GM18520 (cell line): ENCODE data around the gene RPE65.
A peak's percentile ranks its signal among the peaks of the same experiment; 100 is the strongest.
"Not testable (repeated sequence)": the region's sequence is repeated elsewhere in the genome, so short reads cannot be mapped to it uniquely, and the experiment has no call there.

Experiments
- ATAC-seq: cut with Tn5 transposase; IDR thresholded peaks from one replicate; pipeline ENCODE4 v1.9.1; 2021; ENCODE audit not compliant: unreplicated experiment

The RPE65 gene

GRCh38 chr1:68453060-68453670 is 3.4 kb upstream of the RPE65 start:
- ATAC-seq: no peak

DNA sequence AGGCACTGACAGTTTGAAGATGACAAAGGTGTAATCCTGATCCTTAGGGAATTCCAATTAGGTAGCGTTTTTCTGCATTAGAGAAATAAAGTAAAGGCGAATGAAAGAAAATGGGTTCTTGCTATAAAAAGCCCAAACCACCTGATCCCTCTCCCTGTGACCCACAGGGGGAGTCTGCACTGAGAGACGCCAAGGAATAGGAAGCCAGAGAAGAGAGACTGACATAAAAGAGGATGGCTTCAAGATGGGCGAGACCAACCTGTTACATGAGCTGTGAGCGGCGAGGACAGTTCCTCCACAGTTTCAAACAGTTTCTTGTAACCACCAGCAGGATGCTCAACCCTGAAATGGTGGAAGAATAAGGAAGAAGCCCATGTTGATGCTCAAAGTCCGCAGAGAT is 1.4 kb downstream of the RPE65 start:
- ATAC-seq: no peak

- ATAC-seq: no peak
These were observed 4.0 kb downstream of the RPE65 start for GRCh38 chr1:68445709-68446108.

DNA sequence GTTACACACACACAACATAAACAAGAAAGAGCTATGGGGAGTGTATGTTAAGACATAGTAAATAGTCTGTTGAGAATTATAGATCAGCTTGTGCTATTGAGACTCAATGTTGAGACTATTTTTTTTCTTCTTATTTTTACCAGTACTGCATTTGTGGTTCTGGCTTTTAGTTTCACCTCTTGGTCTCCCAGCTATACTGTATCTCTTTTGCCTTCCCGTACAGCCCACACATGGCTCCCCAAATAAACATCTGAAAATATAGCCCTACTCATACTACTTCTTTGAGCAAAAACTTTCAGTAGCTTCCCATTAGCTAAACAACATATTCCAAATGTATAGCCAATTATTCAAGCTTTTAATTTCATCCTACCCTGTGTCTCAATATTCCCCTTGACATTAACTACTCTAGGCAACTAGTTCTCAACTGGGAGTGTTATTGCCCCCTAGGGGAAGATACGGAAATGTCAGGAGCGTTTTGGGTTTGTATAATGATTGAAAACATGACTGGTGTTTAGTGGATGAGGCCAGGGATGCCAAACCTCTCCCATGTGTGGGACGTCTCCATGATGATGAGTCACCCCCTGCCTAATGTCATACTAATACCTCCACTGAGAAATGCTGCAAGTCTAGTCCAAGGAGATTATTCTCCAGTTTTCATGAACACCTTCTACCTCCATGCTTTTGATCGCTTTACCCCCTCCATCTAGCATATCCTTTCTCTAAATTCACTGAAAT is 6.8 kb downstream of the RPE65 start:
- peak; percentile 71 for ATAC-seq

- ATAC-seq: no peak
These were observed 7.7 kb downstream of the RPE65 start for GRCh38 chr1:68442006-68442405.

- no peak for ATAC-seq
These were observed 11.4 kb downstream of the RPE65 start for GRCh38 chr1:68438310-68438709.

DNA sequence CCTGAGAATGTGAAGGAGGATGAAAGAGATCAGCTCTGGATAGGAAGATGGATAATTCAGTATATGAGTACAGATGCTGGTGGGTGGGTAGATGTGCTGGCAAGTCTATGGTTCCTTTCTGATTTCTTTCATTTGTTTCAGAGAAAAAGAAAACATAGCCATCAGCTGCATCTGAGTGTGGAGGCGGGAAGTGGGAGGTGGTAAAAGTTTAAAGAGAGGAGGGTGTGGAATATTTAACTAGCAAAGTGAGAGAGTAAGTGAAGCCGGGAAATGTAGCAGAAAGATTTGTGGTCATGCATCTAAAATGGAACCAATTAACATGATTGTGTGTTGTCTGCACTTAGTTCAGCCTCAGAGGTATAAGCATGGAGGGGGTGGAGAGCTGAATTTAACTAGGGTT is 16.4 kb downstream of the RPE65 start:
- ATAC-seq: no peak

DNA sequence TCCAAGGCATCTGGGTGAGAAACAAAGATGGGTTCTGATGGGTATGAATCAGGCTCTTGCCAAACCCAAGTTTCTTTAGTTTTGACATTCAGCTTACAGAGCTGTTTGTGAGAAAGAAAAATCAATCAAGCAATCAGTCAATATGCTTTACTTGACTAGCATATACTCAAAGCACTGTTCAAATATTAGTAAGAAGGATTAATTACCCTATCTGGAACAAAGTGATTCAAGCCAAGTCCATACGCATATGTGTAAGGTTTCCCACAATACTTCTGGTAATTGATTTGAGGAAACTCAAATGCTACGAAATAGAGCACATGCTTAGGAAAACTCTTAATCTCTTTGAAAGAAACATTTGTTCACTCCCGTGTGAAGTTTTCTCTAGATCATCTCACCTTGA is 18.7 kb downstream of the RPE65 start:
- no peak for ATAC-seq

DNA sequence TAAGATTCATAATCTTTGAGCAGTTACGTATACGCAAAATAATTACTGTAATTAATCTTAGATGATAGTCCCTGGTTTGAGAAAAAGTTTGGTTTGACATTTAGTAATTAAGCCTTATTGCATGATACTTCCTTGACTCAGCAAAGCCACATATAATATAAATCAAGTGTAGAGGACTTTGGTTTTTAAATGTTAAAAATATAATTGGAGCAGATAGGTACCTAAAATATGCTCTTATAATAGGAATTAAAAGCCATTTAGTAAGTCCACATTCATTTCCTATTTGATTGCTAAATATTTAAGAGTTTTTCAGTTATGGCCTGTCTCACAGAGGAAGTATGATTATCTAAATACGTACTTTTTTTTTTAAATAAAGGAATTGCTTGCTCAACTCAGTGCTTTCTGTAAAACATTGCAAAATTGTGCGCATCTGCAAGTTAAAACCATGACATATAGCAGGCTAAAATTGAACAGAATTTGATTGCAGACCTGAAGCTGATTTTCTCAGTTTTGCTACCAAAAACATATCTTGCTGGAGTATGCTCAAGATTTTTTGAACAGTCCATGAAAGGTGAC is 20.4 kb downstream of the RPE65 start:
- ATAC-seq: no peak

GRCh38 chr1:68426594-68426993 is 23.2 kb downstream of the RPE65 start:
- ATAC-seq: no peak

DNA sequence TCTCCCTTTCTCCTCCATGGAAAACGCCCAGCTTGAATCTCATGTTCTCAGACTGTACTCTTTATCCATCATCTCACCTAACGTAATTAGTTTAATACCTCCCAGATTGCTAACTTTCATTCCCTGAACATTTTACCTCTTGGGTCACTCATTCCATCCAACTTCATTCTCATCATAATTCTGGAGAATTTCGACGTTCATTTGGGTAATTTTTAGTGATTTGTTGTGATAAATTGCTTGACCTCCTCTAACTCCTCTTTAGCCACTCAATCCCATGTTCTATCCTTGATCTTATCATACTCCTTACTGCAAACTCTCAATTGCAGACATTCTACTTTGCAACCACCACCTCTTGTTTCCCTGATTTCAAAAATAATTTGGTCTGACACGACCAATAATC is 28.4 kb downstream of the RPE65 start:
- ATAC-seq: no peak

DNA sequence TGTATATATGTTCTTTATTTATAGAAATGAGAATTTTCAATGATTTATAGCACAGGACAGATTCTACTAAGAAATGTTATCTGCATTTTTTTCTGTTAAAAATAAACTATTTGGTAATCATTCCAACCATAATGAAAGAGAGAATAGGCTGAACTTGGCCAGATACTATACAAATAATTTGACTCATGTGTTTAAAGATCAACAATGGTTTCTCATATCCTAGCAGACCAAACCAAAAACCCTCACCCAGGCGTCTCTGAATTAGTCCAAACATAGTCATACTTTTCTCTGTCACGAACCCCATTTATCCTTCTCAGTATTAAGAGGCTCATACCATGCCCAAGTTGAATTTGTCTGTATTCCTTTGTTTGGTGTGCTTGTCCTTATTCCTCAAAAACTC is 40.3 kb downstream of the RPE65 start:
- no peak for ATAC-seq

DNA sequence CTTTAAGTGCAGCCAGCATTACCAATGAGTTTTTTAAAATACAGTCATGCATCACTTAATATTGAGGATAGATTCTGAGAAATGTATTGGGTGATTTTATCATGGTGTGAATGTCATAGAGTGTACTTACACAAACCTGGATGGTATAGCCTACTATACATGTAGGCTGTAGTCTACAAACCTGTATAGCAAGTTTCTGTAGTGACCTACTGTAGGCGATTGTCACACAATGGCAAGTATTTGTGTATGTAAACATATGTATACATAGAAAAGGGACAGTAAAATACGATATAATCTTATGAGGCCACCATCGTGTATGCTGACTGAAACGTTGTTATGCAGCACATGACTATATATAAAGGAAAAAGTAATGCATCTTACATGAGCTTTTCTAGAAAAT is 48.2 kb downstream of the RPE65 start:
- ATAC-seq: no peak

DNA sequence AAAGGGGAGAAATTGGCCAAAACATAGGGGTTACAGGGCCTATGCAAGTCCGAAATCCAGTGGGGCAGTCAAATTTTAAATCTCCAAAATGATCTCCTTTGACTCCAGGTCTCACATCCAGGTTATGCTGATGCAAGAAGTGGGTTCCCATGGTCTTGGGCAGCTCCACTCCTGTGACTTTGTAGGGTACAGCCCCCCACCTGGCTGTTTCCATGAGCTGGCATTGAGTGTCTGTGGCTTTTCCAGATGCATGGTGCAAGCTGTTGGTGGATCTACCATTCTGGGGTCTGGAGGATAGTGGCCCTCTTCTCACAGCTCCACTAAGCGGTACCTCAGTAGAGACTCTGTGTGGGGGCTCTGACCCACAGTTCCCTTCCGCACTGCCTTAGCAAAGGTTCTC is 54.2 kb downstream of the RPE65 start:
- not testable (repeated sequence) for ATAC-seq

DNA sequence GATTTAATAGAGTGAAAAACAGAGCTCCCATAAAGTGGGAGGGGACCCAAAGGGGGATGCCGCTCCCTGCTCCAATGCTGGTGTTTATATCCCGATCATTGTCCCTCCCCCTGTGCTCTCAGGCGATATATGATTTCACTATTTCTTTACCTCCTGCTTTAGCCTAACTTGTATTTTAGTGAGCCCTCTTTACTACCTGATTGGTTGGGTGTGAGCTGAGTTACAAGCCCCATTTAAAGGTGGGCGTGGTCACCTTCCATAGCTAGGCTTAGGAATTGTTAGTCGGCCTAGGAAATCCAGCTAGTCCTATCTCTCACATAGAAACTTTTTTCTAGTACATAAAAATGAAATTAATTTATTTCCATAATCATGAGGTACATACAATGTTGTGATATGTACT is 57.3 kb downstream of the RPE65 start:
- not testable (repeated sequence) for ATAC-seq

DNA sequence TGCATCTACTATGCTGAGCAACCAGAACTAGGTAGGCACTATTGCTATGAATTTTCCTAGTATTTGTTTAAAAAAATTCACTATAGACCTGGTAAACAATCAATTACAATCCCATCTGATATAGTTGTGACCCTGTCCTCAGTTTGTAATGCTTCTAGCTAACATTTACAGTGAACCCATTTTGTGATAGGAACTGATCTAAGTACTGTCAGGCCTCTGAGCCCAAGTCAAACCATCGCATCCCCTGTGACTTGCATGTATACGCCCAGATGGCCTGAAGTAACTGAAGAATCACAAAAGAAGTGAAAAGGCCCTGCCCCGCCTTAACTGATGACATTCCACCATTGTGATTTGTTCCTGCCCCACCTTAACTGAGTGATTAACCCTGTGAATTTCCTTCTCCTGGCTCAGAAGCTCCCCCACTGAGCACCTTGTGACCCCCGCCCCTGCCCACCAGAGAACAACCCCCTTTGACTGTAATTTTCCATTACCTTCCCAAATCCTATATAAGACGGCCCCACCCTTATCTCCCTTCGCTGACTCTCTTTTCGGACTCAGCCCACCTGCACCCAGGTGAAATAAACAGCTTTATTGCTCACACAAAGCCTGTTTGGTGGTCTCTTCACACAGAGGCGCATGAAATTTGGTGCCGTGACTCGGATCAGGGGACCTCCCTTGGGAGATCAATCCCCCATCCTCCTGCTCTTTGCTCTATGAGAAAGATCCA is 63.8 kb downstream of the RPE65 start:
- ATAC-seq: not testable (repeated sequence)

DNA sequence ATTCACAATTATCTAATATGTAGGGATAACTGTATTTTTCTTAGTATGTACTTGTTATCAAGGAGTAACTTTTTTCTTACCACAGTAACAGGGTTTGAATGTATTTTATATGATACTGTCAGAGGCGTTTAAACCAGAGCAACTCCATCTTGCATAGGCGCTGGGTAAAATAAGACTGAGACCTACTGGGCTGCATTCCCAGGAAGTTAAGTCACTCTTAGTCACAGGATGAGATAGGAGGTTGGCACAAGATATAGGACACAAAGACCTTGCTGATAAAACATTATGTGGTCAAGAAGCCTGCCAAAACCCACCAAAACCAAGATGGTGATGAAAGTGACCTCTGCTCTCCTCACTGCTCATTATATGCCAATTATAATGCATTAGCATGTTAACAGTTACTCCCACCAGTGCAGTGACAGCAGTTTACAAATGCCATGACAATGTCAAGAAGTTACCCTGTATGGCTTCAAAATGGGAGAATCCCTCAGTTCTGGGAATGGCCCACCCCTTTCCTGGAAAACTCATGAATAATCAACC is 64.8 kb downstream of the RPE65 start:
- ATAC-seq: no peak

- ATAC-seq: no peak
These were observed 65.4 kb downstream of the RPE65 start for GRCh38 chr1:68384321-68384813.

- no peak for ATAC-seq
These were observed 66.7 kb downstream of the RPE65 start for GRCh38 chr1:68383092-68383491.

GRCh38 chr1:68379085-68379478 is 70.7 kb downstream of the RPE65 start:
- no peak for ATAC-seq
